Activated naive CD8-positive, alpha-beta T cell treated with anti-CD3 and anti-CD28 coated beads for 36 hours (primary cell): Measurements from ENCODE around the gene EPC1. TPM values are rescaled to one million over a fixed set of nuclear protein-coding genes. Genes with fewer than 3 reads are reported as not detected.

Experiments used
- DNase-seq: peaks from one replicate; pipeline ENCODE4 v3.0.0; 2021
- H3K27ac Mint-ChIP-seq: one replicate; pipeline ENCODE4 v1.8.0; 2022; ENCODE audit warnings: mild to moderate bottlenecking, moderate library complexity, mixed read lengths
- H3K27me3 Mint-ChIP-seq: one replicate; pipeline ENCODE4 v1.8.0; 2022; ENCODE audit warnings: mild to moderate bottlenecking, mixed read lengths
- H3K36me3 Mint-ChIP-seq: one replicate; pipeline ENCODE4 v1.8.0; 2021; ENCODE audit warnings: mild to moderate bottlenecking, mixed read lengths
- H3K4me1 Mint-ChIP-seq: one replicate; pipeline ENCODE4 v1.8.0; 2021; ENCODE audit warnings: mixed read lengths
- H3K4me3 Mint-ChIP-seq: one replicate; pipeline ENCODE4 v1.8.0; 2022; ENCODE audit warnings: mild to moderate bottlenecking, moderate library complexity, mixed read lengths
- H3K9me3 Mint-ChIP-seq: one replicate; pipeline ENCODE4 v1.8.0; 2022; ENCODE audit warnings: mixed read lengths
- total RNA-seq, 2 experiments: library from RNA; stranded (reverse); gene quantifications; one replicate each; pipeline ENCODE4 v1.2.3, GENCODE V29; 2021

Gene EPC1
- total RNA-seq, 2 experiments from 2014 or later = 32.1 to 33.1 TPM

DNA sequence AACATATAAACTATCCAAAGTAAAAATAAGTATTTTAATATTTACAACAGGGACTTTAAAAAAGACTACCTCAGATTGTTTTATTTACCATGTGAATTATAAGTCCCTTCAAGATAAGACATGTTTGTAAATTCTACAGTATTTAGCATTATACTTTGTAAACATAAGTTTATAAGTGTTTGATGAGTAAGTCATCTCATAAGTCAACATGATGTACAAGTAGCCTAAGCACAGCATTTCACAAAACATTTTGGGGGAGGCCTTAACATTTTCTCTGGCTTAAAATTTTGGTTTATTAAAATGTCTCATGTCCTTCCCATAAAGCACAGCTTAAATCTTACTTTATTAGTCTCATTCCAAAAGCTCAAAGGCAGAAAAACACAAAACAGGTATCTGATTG lies 15.4 kb downstream of the EPC1 start:
- H3K9me3 Mint-ChIP-seq = no peaks in the 10 kb centered on the region
- no peaks in the 10 kb centered on the region for H3K27me3 Mint-ChIP-seq
- peak overlapping the region; percentile 76 for H3K4me3 Mint-ChIP-seq
- DNase-seq = no peak
- H3K36me3 Mint-ChIP-seq = peaks cover 55% of the 10 kb centered on the region
- H3K27ac Mint-ChIP-seq = peak overlapping the region; percentile 93
- peaks cover 91% of the 10 kb centered on the region for H3K4me1 Mint-ChIP-seq

DNA sequence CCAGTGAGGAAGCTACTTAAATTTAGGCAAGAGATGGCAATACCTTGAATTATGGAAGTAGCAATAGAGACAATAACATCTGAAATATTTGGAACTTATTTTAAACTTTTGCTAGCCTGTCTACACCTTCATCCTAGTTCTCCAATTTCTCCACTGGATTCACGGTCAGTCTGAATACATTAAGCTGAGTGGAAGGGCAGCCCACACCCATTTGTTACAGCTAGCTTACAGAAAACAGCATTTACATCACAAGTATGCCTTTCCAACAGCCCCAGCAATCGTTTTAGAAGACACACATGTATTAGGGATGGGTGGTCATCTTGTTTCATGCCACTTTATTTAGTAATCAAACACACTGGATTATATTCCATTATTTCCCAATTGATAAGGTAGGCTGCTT lies 16.7 kb downstream of the EPC1 start:
- H3K4me1 Mint-ChIP-seq = peaks cover 93% of the 10 kb centered on the region
- DNase-seq = no peak
- H3K9me3 Mint-ChIP-seq = no peaks in the 10 kb centered on the region
- H3K27me3 Mint-ChIP-seq = no peaks in the 10 kb centered on the region
- peaks cover 47% of the 10 kb centered on the region for H3K36me3 Mint-ChIP-seq
- no peak overlapping the region for H3K4me3 Mint-ChIP-seq
- H3K27ac Mint-ChIP-seq = peak overlapping the region; percentile 23

DNA sequence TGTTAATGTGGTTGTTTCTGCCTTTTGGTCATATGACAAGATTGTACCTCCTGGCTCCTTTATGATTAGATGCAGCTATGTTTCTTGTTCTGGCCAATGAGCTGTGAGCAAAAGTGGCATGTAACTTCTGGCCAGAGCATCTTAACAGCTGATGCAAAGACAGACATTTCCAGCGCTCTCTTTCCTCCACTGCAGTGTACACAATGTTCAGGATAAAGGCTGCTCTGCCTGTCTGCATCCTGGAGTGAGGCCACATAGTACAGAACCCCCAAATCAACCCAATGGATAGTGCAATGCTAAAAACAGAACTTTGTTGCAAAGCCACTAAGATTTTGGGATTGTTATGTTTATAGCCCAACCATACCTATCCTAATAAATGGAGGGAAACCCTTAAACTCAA lies 17.9 kb downstream of the EPC1 start:
- Mint-ChIP-seq H3K4me3 (no peak overlapping the region), H3K36me3 (peaks cover 49% of the 10 kb centered on the region), H3K27me3 (no peaks in the 10 kb centered on the region), H3K9me3 (no peaks in the 10 kb centered on the region), H3K4me1 (peaks cover 88% of the 10 kb centered on the region), H3K27ac (peak overlapping the region; percentile 85)
- no peak for DNase-seq

DNA sequence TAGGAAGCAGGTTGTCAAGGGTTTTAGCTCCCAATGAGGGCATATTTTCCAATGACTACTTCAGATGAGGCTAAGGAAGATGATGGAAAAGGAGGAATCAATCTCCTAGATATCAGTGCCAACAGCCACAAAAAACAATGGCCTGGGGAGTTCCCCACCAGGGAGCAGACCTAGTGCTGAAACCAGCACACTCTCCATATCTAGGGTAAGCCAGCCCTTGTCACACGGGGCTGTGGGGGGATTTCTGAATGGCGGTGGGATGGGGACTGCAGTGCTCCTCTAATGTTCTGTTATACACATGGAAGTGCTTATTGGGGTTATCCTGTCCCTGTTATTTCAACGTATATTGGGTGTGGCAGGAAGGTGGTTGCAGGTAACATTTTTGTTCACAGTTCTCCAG lies 18.5 kb downstream of the EPC1 start:
- peak; percentile 25 for DNase-seq
- Mint-ChIP-seq H3K27ac (peak overlapping the region; percentile 85), H3K27me3 (no peaks in the 10 kb centered on the region), H3K36me3 (peaks cover 43% of the 10 kb centered on the region), H3K9me3 (no peaks in the 10 kb centered on the region), H3K4me1 (peaks cover 83% of the 10 kb centered on the region), H3K4me3 (no peak overlapping the region)

DNA sequence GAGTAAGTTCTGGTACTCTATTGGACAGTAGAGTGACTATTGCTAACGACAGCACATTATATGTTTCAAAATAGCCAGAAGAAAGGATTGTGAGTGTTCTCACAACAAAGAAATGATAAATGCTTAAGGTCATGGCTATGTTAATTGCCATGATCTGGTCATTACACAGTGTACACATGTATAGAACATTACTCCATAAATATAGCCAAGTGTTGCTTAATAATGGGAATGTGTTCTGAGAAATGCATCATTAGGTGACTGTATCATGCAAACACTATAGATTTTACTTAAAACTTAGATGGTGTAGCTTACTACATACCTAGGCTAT lies 19.6 kb downstream of the EPC1 start:
- Mint-ChIP-seq H3K4me1 (peaks cover 81% of the 10 kb centered on the region), H3K36me3 (peaks cover 34% of the 10 kb centered on the region), H3K9me3 (no peaks in the 10 kb centered on the region), H3K27ac (peak overlapping the region; percentile 77), H3K4me3 (peak overlapping the region; percentile 12), H3K27me3 (no peaks in the 10 kb centered on the region)
- DNase-seq = no peak

DNA sequence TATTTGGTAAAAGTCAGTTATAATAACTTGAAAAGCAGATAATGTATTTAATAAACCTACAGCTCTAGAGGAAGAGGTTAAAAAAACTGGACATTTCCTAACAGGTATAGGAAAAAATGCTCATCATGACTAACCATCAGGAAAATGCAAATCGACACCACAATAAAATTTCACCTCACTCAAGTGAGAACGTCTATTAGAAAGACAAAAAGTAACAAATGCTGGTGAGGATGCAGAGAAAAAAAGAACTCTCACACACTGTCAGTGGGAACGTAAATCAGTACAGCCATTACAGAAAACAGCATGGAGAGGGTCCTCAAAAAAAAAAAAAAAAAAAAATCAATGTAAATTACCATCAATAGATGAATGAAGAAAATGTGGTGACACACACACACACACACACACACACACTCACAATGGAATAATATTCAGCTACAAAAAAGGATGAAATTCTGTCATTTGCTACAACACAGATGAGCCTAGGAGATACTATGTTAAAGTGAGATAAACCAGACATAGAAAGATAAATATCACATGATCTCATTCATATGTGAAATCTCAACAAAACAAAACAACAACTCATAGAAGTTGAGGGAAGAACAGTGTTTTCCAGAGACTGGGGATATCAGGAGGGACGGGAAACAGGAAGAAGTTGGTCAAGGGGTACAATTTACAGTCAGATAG lies 20.1 kb downstream of the EPC1 start:
- no peak for DNase-seq
- H3K4me3 Mint-ChIP-seq = peak overlapping the region; percentile 12
- no peaks in the 10 kb centered on the region for H3K27me3 Mint-ChIP-seq
- H3K27ac Mint-ChIP-seq = peak overlapping the region; percentile 77
- H3K9me3 Mint-ChIP-seq = no peaks in the 10 kb centered on the region
- peaks cover 78% of the 10 kb centered on the region for H3K4me1 Mint-ChIP-seq
- peaks cover 36% of the 10 kb centered on the region for H3K36me3 Mint-ChIP-seq

DNA sequence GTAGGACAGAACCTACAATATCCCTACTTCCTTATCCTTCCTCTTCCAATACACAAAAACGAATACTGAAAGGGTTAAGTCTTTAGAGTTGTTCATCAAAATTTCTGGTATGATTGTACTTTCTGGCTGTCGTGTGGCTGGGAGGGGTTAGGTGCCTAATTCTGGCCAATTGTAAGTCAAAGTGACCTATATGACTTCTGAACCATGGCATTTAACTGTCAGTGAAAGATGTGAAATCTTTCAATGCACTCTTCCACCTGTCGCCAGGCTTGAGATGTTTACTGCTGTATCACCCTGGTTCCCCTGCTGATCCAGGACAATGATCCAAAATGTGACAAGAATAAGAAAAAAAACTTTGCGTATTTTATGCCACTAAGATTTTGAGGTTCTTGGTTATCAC lies 20.8 kb downstream of the EPC1 start:
- peaks cover 3% of the 10 kb centered on the region for H3K9me3 Mint-ChIP-seq
- H3K36me3 Mint-ChIP-seq = peaks cover 43% of the 10 kb centered on the region
- H3K27me3 Mint-ChIP-seq = no peaks in the 10 kb centered on the region
- peak overlapping the region; percentile 77 for H3K27ac Mint-ChIP-seq
- no peak for DNase-seq
- H3K4me3 Mint-ChIP-seq = no peak overlapping the region
- peaks cover 78% of the 10 kb centered on the region for H3K4me1 Mint-ChIP-seq

DNA sequence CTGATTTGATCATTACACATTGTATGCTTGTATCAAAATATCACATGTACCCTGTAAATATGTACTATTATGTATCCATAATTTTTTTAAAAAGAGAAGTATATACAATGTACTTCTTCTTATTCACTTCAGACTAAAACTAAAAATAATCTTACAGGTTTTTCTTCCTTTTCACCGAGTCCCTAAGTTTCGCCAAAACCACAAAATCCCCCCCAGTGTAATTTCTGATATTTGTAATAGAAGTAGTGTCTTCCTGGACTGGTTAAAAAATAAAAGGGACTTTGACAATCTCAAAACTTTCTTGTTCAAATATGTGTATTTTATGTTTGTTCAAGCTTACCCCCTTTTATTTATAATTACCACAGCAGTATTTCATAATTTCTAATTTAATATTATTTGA lies 23.9 kb downstream of the EPC1 start:
- H3K4me1 Mint-ChIP-seq = peaks cover 77% of the 10 kb centered on the region
- no peak for DNase-seq
- peaks cover 7% of the 10 kb centered on the region for H3K9me3 Mint-ChIP-seq
- H3K27ac Mint-ChIP-seq = no peak overlapping the region
- no peaks in the 10 kb centered on the region for H3K27me3 Mint-ChIP-seq
- H3K4me3 Mint-ChIP-seq = peak overlapping the region; percentile 37
- peaks cover 40% of the 10 kb centered on the region for H3K36me3 Mint-ChIP-seq

DNA sequence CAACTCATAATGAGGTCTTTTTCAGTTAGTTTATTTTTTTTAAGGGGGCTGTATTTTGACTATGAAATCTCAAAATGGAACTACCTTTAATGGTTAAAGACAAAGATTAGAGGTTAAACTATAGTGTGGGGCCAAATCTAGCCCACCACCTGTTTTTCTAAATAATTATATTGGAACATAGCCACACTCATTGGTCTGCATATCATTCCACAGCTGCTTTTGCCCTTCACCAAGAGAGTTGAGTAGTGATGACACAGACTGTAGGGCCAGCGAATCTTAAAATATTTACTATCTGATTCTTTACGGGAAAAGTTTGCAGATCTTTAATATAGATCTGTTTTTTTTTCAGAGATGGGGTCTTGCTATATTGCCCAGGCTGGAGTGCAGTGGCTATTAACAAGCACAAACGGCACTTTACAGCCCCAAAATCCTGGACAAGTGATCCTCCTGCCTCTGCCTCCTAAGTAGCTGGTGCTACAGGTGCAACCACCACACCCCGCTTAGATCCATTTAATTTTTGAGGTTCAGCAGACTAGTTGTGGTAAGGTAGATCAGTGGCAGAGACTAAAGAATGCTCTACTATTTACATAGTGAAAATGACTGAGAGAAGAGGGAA lies 25.8 kb downstream of the EPC1 start:
- peak overlapping the region; percentile 36 for H3K27ac Mint-ChIP-seq
- no peak overlapping the region for H3K4me3 Mint-ChIP-seq
- H3K9me3 Mint-ChIP-seq = peaks cover 7% of the 10 kb centered on the region
- peaks cover 76% of the 10 kb centered on the region for H3K4me1 Mint-ChIP-seq
- DNase-seq = no peak
- H3K27me3 Mint-ChIP-seq = no peaks in the 10 kb centered on the region
- H3K36me3 Mint-ChIP-seq = peaks cover 29% of the 10 kb centered on the region

DNA sequence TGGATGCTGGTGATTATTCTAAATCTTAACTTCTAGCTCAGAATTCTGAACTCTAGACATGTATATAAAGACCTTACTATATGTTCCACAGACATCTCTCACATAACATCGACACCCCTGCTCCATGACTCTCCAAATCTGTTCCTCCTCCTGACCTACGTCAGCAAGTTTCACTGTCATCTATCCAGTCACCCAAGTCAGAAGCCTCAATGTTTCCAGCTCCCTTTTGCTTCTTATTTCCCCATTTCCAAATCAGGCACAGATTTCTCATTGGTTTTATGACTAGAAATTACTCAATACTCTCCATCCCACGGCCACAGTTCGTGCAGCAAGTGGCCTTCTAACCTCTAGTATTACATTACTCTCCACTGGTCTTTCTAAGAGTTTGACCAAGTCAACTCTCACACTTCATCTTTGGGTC lies 28.5 kb downstream of the EPC1 start:
- H3K27ac Mint-ChIP-seq = peak overlapping the region; percentile 70
- peak overlapping the region; percentile 1 for H3K4me3 Mint-ChIP-seq
- H3K4me1 Mint-ChIP-seq = peaks cover 77% of the 10 kb centered on the region
- peaks cover 7% of the 10 kb centered on the region for H3K9me3 Mint-ChIP-seq
- DNase-seq = no peak
- H3K36me3 Mint-ChIP-seq = peaks cover 23% of the 10 kb centered on the region
- no peaks in the 10 kb centered on the region for H3K27me3 Mint-ChIP-seq

DNA sequence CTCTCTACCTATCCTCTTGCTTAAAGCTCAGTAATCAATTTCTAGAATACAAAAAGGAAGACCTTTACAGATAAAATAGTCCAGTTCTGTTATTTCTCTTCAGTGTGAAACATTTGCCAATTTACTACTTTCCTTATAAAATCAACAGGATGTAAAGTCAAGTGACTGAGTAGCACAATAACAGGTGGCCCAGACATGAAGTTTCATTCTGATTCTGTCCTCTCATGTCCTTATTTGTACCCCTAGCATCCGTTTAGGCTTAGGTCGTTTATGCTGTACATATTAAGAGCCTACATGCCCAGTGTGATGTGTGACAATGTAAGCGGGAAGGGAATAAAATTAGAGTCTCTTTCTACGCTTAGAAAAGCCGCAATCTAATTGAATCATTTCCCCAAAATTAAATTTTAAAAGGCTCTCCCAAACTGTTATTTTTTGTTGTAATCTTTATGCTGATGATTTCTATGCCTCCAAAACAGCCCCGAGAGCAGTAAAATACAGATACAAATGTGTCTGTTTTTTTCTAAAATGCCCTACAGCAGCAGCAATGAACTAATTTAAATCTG lies 29.1 kb downstream of the EPC1 start:
- H3K27ac Mint-ChIP-seq = peak overlapping the region; percentile 70
- peaks cover 75% of the 10 kb centered on the region for H3K4me1 Mint-ChIP-seq
- H3K9me3 Mint-ChIP-seq = peaks cover 7% of the 10 kb centered on the region
- H3K4me3 Mint-ChIP-seq = no peak overlapping the region
- peaks cover 24% of the 10 kb centered on the region for H3K36me3 Mint-ChIP-seq
- DNase-seq = no peak
- no peaks in the 10 kb centered on the region for H3K27me3 Mint-ChIP-seq

DNA sequence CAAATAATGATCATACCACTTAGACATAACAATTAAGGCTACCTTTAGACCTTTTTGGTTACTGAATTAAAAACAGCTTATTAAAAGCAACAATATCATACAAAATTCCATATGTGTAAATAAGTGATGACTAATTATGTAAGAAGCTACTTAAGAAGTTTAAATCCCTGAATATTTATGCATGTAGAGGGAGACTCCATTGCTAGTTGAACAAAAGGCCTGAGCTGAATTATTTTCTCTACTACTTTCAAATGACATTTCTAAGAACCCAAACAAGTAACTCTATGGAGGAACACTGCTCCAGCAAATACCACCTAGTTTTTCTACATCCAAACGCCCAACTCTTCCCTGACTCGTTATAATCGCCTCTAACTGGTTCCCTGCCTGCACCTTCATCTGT lies 31.5 kb downstream of the EPC1 start:
- no peak overlapping the region for H3K4me3 Mint-ChIP-seq
- peaks cover 13% of the 10 kb centered on the region for H3K36me3 Mint-ChIP-seq
- H3K27me3 Mint-ChIP-seq = no peaks in the 10 kb centered on the region
- H3K27ac Mint-ChIP-seq = peak overlapping the region; percentile 0
- DNase-seq = no peak
- H3K4me1 Mint-ChIP-seq = peaks cover 69% of the 10 kb centered on the region
- H3K9me3 Mint-ChIP-seq = no peaks in the 10 kb centered on the region

DNA sequence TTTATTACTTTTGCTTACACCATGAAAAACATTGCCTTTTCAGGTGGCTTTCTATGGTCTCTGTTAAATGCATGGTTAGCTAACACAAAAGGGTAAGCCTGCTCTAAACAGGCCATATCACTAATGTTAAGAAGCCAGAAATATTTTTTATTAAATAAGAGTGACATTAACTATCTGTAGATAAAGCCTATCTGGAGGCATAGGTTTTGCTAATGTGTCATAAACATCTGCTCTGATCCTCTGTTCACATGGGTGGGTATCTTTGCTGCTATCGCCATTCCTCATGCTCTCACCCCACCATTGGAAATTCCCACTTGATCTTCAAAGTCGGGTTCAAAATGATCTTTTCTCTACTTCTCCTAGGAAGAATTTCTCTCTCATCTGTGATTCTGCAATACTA lies 32.4 kb downstream of the EPC1 start:
- H3K4me3 Mint-ChIP-seq = no peak overlapping the region
- H3K27me3 Mint-ChIP-seq = no peaks in the 10 kb centered on the region
- H3K27ac Mint-ChIP-seq = peak overlapping the region; percentile 34
- no peaks in the 10 kb centered on the region for H3K9me3 Mint-ChIP-seq
- peaks cover 64% of the 10 kb centered on the region for H3K4me1 Mint-ChIP-seq
- no peak for DNase-seq
- H3K36me3 Mint-ChIP-seq = peaks cover 14% of the 10 kb centered on the region

DNA sequence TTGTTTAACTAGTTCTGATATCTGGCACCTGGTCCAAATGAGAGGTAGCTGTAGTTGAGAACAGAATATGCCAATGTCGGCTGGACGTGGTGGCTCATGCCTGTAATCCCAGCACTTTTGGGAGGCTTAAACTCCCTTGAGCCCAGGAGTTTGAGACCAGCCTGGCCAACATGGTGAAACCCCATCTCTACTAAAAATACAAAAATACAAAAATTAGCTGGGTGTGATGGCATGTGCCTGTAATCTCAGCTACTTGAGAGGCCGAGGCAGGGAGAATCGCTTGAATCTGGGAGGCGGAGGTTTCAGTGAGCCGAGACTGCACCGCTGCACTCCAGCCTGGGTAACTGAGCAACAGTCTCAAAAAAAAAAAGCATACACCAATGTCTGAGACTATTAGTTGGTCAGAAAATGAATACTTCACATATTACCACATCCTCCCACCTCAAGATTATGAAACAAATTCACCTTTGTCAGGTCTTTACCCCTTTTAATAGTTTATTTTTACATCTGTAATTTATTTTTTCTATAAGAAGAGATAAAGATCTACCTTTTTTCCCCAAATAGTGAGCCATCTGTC lies 38.8 kb downstream of the EPC1 start:
- DNase-seq = no peak
- no peaks in the 10 kb centered on the region for H3K27me3 Mint-ChIP-seq
- H3K4me3 Mint-ChIP-seq = no peak overlapping the region
- peaks cover 54% of the 10 kb centered on the region for H3K4me1 Mint-ChIP-seq
- peaks cover 35% of the 10 kb centered on the region for H3K36me3 Mint-ChIP-seq
- peak overlapping the region; percentile 66 for H3K27ac Mint-ChIP-seq
- no peaks in the 10 kb centered on the region for H3K9me3 Mint-ChIP-seq

DNA sequence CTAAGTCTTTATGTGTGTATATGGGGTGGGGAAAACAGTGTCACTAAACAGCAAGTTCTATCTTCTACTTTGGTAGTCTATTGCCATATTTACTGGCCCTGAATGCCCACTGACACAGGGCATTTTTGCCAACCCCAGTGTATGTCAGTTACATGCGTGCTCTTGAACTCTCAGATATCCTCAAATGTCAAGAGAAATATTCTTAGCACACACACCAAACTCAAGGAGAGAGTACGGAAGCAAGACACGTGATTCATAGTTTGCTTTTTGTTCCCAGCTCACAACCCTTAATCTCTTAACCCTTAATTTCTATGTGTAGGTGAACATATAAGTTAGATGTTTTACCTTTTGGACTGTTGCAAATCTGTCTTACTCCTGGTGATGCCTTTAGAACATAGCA lies 39.3 kb downstream of the EPC1 start:
- Mint-ChIP-seq H3K4me3 (no peak overlapping the region), H3K36me3 (peaks cover 39% of the 10 kb centered on the region), H3K4me1 (peaks cover 56% of the 10 kb centered on the region), H3K27me3 (no peaks in the 10 kb centered on the region), H3K9me3 (no peaks in the 10 kb centered on the region), H3K27ac (peak overlapping the region; percentile 42)
- no peak for DNase-seq
